ENCODE results near the gene EPPIN.

EPPIN gene

DNA sequence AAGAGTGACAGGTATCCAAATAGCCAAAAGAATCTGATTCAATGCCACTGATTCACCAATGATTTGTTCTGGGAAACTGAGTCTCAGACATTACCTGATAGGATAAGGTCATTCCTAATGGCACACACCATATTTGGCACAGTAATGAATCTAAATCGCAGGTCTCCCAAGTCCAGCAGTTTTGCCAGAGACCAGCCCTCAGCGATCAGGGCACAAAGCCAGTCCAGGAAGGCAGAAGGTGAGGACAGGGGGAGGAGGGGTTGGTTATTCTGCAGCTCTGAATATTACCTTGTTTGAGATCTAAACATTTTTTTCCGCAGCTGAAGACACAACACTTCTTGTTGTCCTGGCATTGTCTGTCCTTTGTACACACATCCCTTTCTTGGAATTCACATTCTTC is 1.9 kb downstream of the EPPIN start:
- no peak overlapping the region for H3K4me3 ChIP-seq (ENCODE audit: control insufficient read depth, low read depth, low read length)
- TF ChIP-seq, protein P1, sequence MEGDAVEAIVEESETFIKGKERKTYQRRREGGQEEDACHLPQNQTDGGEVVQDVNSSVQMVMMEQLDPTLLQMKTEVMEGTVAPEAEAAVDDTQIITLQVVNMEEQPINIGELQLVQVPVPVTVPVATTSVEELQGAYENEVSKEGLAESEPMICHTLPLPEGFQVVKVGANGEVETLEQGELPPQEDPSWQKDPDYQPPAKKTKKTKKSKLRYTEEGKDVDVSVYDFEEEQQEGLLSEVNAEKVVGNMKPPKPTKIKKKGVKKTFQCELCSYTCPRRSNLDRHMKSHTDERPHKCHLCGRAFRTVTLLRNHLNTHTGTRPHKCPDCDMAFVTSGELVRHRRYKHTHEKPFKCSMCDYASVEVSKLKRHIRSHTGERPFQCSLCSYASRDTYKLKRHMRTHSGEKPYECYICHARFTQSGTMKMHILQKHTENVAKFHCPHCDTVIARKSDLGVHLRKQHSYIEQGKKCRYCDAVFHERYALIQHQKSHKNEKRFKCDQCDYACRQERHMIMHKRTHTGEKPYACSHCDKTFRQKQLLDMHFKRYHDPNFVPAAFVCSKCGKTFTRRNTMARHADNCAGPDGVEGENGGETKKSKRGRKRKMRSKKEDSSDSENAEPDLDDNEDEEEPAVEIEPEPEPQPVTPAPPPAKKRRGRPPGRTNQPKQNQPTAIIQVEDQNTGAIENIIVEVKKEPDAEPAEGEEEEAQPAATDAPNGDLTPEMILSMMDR (conservative IDR thresholded peaks at IDR 0.05; ENCODE audit: control insufficient read depth, insufficient read depth, low read depth, low read length) = no peak
- no peak for DNase-seq (ENCODE audit: low read depth)

DNA sequence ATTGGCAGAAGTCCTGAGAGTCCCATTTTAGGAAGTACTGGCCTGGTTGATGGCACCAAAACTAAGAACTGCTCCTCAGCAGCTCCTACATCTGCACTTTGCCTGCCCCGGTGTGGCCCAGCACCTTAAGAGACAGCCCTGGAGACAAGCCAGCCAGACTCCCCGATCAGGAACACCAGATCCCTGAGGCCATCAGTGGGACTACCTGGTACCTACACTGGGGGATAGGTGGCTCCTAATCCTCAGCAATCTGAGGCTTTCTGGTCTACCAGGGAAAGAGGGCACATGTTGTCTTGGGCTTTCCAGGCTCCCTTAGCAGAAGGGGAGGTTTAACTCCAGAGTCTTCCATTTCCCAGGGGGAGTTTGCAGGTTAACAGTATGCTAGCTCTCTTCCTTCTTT is 7.8 kb downstream of the EPPIN start, which contains the start of gene WFDC6:
TSS of gene WFDC6 (minus strand) at position 101 of the 400 bp plus-strand sequence. CDS start at position 26, 75 bp downstream.
- DNase-seq (ENCODE audit: low read depth) = no peak
- TF ChIP-seq, protein P1 (conservative IDR thresholded peaks at IDR 0.05; ENCODE audit: control insufficient read depth, insufficient read depth, low read depth, low read length) = no peak
- H3K4me3 ChIP-seq (ENCODE audit: control insufficient read depth, low read depth, low read length) = no peak within 1 kb of the TSS

DNA sequence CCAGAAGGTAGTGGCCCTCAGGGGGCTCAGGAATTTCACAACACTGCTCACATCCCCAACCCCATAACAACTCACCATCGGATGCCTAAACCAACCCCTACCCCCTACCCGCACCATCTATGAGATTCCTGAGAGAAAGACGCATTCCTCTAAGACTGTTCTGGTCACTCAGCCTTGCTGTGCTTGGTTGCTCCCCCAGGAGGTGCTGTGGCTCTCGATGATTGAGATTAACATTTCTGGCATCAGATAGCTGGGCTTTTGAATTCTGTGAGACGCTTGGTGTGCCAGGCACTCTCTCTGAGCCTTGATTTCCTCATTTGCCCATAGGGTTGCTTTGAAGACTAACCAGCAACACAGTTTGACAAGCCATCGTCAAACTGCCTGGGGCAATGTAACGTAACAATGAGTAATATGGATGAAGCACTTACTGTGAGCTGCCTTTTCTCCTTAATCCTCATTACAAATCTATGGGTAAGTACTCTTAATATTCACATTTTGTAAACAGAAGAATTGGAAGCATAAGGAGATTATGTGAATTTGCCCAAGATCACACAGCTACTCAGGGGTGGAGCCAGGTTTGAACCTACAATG is 8.9 kb downstream of the EPPIN start:
- DNase-seq (ENCODE audit: low read depth) = no peak
- H3K4me3 ChIP-seq (ENCODE audit: control insufficient read depth, low read depth, low read length) = no peak overlapping the region
- TF ChIP-seq, protein P1 (conservative IDR thresholded peaks at IDR 0.05; ENCODE audit: control insufficient read depth, insufficient read depth, low read depth, low read length) = no peak

DNA sequence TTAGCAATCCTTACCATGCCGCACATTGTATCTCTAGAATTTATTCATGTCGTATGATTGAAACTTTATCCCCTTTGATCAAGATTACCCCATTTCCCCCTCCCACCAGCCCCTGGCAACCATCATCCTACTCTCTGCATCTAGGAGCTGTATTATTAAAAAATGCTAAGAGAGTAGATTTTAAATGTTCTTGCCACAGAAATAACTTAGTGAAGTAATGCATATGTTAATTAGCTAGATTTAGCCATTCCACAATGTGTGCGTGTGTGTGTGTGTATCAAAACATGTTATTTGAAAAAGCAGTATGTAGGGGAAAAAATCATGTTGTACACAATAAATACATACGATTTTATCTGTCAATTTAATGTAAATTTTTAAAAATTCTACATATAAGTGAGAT is 19.9 kb downstream of the EPPIN start:
- H3K4me3 ChIP-seq (ENCODE audit: control insufficient read depth, low read depth, low read length) = no peak overlapping the region
- TF ChIP-seq, protein P1 (conservative IDR thresholded peaks at IDR 0.05; ENCODE audit: control insufficient read depth, insufficient read depth, low read depth, low read length) = no peak
- no peak for DNase-seq (ENCODE audit: low read depth)

DNA sequence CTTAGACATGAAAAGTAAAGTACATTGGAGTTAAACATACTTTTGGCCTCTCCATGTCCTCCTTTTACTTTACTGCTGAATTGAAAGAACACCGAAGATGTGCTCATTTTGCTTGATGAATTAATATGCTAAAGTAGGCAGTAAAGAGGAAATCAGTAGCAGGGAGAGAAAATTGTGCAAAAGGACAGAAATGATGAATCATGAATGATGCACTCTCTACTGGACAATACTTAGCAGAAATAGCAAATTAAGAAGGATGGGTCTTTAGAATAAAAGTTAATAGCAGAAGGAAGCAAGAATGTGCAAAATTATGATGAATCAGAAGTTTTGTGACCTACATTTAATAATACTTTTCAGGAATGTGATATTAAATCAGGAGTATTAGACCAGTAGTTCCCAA is 23.4 kb downstream of the EPPIN start:
- peak; percentile 28 for DNase-seq (ENCODE audit: low read depth)
- TF ChIP-seq, protein P1 (conservative IDR thresholded peaks at IDR 0.05; ENCODE audit: control insufficient read depth, insufficient read depth, low read depth, low read length) = no peak

DNA sequence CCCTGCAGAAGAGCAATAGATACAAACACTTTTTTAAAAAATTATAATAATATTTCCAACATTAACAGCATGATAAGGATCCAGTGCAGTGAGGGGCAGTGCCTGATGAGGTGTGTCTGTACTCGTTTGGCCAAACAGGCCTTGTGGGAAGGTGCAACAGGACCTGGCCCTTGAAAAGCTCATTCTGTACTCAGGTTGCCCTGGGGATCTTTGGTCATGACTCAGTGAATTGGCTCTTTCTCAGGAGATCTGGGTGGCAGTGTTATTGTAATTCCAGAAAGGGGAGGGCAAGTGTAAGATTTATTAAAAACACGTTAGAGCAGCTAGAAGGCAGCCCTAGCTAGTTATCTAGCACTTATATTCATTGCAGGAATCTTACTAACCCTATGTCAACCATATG is 28.9 kb downstream of the EPPIN start:
- TF ChIP-seq, protein P1 (conservative IDR thresholded peaks at IDR 0.05; ENCODE audit: control insufficient read depth, insufficient read depth, low read depth, low read length) = no peak
- DNase-seq (ENCODE audit: low read depth) = peak; percentile 11
- H3K4me3 ChIP-seq (ENCODE audit: control insufficient read depth, low read depth, low read length) = no peak overlapping the region

More for the DNA sequence above, 23.4 kb downstream of the EPPIN start:
- H3K4me3 ChIP-seq (ENCODE audit: control insufficient read depth, low read depth, low read length) = no peak overlapping the region

All from fibroblast of mammary gland (primary cell).